GM12872 (cell line): ENCODE results near the gene DHX29.

Experiments used
- CTCF ChIP-seq: IDR thresholded peaks from 3 replicates; pipeline ENCODE4 v1.5.1; 2011; ENCODE audit warnings: low read depth, mild to moderate bottlenecking, low read length, moderate library complexity; ENCODE audit not compliant: insufficient read depth

Gene DHX29

GRCh38 chr5:55219770-55220169, 87.7 kb downstream of the DHX29 start:
- TF ChIP-seq CTCF, result no peak

GRCh38 chr5:55218967-55219366, 88.5 kb downstream of the DHX29 start:
- TF ChIP-seq CTCF, result no peak

- no peak for TF ChIP-seq CTCF
Measured at GRCh38 chr5:55211184-55211874, 96.2 kb downstream of the DHX29 start.
